Thyroid gland (tissue), 4 donors: ENCODE results near the gene HRH1. TPM values are rescaled to one million over a fixed set of nuclear protein-coding genes. Genes with fewer than 3 reads are reported as not detected.

Source experiments
- DNase-seq, 2 donors: peaks; one replicate each; pipeline ENCODE4 v3.0.0-alpha.2; 2019
- H3K27ac ChIP-seq, 3 donors: fragments of 200-600 bp; sonication (generic); 1 replicate in 2 of 3; 2 replicates in 1 of 3; pipeline ENCODE4 v1.5.1; 2016 to 2019; ENCODE audit warnings: mild to moderate bottlenecking in 1 of 3, moderate library complexity in 1 of 3
- H3K27me3 ChIP-seq: fragments of 200-600 bp; sonication (generic); one replicate; pipeline ENCODE4 v1.5.1; 2019
- H3K36me3 ChIP-seq, 2 donors: fragments of 200-600 bp; sonication (generic); one replicate each; pipeline ENCODE4 v1.5.1; 2016 to 2019
- H3K4me1 ChIP-seq, 2 donors: fragments of 200-600 bp; sonication (generic); one replicate each; pipeline ENCODE4 v1.5.1; 2017 to 2019
- H3K4me3 ChIP-seq, 3 donors: fragments of 200-600 bp; sonication (generic); replicated peaks in 1 of 3; 1 replicate in 2 of 3; 2 replicates in 1 of 3; pipeline ENCODE4 v1.5.1; 2016; ENCODE audit warnings: mild to moderate bottlenecking in 1 of 3
- H3K9me3 ChIP-seq: fragments of 200-600 bp; sonication (generic); one replicate; pipeline ENCODE4 v1.5.1; 2017
- CTCF ChIP-seq, 6 experiments: fragments of 200-600 bp in 3 of 6; fragments of 450-650 bp in 3 of 6; sonication (generic) in 3 of 6; IDR thresholded peaks; one replicate each; pipeline ENCODE4 v1.5.1; 2016 to 2019; ENCODE audit warnings: antibody characterized with exemption in 6 of 6, mild to moderate bottlenecking in 2 of 6, inconsistent platforms in 1 of 6, moderate library complexity in 1 of 6
- POLR2A ChIP-seq, 2 donors: fragments of 450-650 bp; IDR thresholded peaks; one replicate each; pipeline ENCODE4 v1.6.1; 2017; ENCODE audit warnings: antibody characterized with exemption in 2 of 2, mild to moderate bottlenecking in 2 of 2, moderate library complexity in 1 of 2
- WGBS, 2 donors: methylation state at CpG; one replicate each; pipeline ENCODE4 v1.1.5; 2017; 5-methylcytosine and 5-hydroxymethylcytosine counted together
- intact Hi-C: fragments of 100-400 bp; cut with DNase I; formaldehyde crosslinking; loops from one replicate; pipeline ENCODE4 v1.15.1; 2023
- total RNA-seq, 4 donors: library from RNA; depleted of rRNA; stranded (reverse); fragments of >200 nt; gene quantifications; one replicate each; pipeline ENCODE4 v1.2.3, GENCODE V29; 2016

Gene HRH1
- total RNA-seq, 4 donors from 2014 or later: 1.9 to 2.6 (median 2.4) TPM; not detected in 1

- no peak overlapping the region for H3K4me3 ChIP-seq
- H3K36me3 ChIP-seq: no peaks in the 10 kb centered on the region
- no peaks in the 10 kb centered on the region for H3K9me3 ChIP-seq
- DNase-seq: no peak
- H3K4me1 ChIP-seq: peaks cover 0 to 4% of the 10 kb centered on the region in 2 donors
- intact Hi-C loops: no loop called here
- H3K27me3 ChIP-seq: no peaks in the 10 kb centered on the region
- no peak overlapping the region for H3K27ac ChIP-seq
- WGBS, 2 donors: 49 to 66% methylated on average over 3 of the region's 3 CpGs
- TF ChIP-seq CTCF (IDR thresholded peaks at IDR 0.05) (no peak), POLR2A (IDR thresholded peaks at IDR 0.05) (no peak)
Observed at GRCh38 chr3:11221818-11222415, 67.6 kb downstream of the HRH1 start.

- WGBS, 2 donors: 90 to 93% methylated on average over 3 of the region's 3 CpGs
- intact Hi-C loops: no loop called here
- H3K27me3 ChIP-seq: no peaks in the 10 kb centered on the region
- no peak overlapping the region for H3K27ac ChIP-seq
- no peaks in the 10 kb centered on the region for H3K36me3 ChIP-seq
- no peak for DNase-seq
- H3K9me3 ChIP-seq: no peaks in the 10 kb centered on the region
- no peak for TF ChIP-seq POLR2A (IDR thresholded peaks at IDR 0.05)
- no peak for TF ChIP-seq CTCF (IDR thresholded peaks at IDR 0.05)
- no peak overlapping the region for H3K4me3 ChIP-seq
- peaks cover 0 to 4% of the 10 kb centered on the region in 2 donors for H3K4me1 ChIP-seq
Observed at GRCh38 chr3:11224010-11224409, 69.7 kb downstream of the HRH1 start.

- intact Hi-C loops: no loop called here
- no peak for TF ChIP-seq POLR2A (IDR thresholded peaks at IDR 0.05)
- TF ChIP-seq CTCF (IDR thresholded peaks at IDR 0.05): no peak
- Histone ChIP-seq H3K27me3 (no peaks in the 10 kb centered on the region), H3K4me1 (peaks cover 0 to 4% of the 10 kb centered on the region in 2 donors), H3K9me3 (no peaks in the 10 kb centered on the region), H3K4me3 (no peak overlapping the region), H3K27ac (peak overlapping the region in 2 of 3 donors; percentile 70 to 75), H3K36me3 (no peaks in the 10 kb centered on the region)
- 60 to 79% methylated on average over 3 of the region's 3 CpGs for WGBS, 2 donors
- no peak for DNase-seq
Observed at GRCh38 chr3:11224870-11225229, 70.6 kb downstream of the HRH1 start.

- intact Hi-C loops: no loop called here
- WGBS, 2 donors: 82 to 87% methylated on average over 6 of the region's 6 CpGs
- Histone ChIP-seq H3K9me3 (no peaks in the 10 kb centered on the region), H3K27me3 (no peaks in the 10 kb centered on the region), H3K36me3 (no peaks in the 10 kb centered on the region), H3K27ac (peak overlapping the region in 1 of 3 donors; percentile 75), H3K4me3 (peak overlapping the region in 1 of 3 donors; percentile 4), H3K4me1 (peaks cover 0 to 4% of the 10 kb centered on the region in 2 donors)
- TF ChIP-seq POLR2A (IDR thresholded peaks at IDR 0.05) (no peak), CTCF (IDR thresholded peaks at IDR 0.05) (no peak)
- DNase-seq: no peak
Observed at GRCh38 chr3:11226042-11226370, 71.7 kb downstream of the HRH1 start.

GRCh38 chr3:11228041-11228440 is 73.7 kb downstream of the HRH1 start:
- TF ChIP-seq CTCF (IDR thresholded peaks at IDR 0.05): no peak
- no peak for TF ChIP-seq POLR2A (IDR thresholded peaks at IDR 0.05)
- Histone ChIP-seq H3K27me3 (no peaks in the 10 kb centered on the region), H3K4me3 (no peak overlapping the region), H3K36me3 (no peaks in the 10 kb centered on the region), H3K4me1 (peaks cover 0 to 4% of the 10 kb centered on the region in 2 donors), H3K27ac (no peak overlapping the region), H3K9me3 (no peaks in the 10 kb centered on the region)
- intact Hi-C loops: no loop called here
- DNase-seq: no peak
- WGBS, 2 donors: 76 to 79% methylated on average over 4 of the region's 4 CpGs
